Activated CD8-positive, alpha-beta memory T cell treated with anti-CD3 and anti-CD28 coated beads, Interleukin-2, amount 50 U/mL, for 4 hours (primary cell): ENCODE data around the gene APP.
"Not testable (repeated sequence)": the region's sequence is repeated elsewhere in the genome, so short reads cannot be mapped to it uniquely, and the experiment has no call there.

ENCODE experiments used
- DNase-seq: peaks from one replicate; pipeline ENCODE4 v3.0.0-alpha.2; 2020

APP gene

GRCh38 chr21:26060335-26061115 lies 110.0 kb downstream of the APP start:
- no peak for DNase-seq

DNA sequence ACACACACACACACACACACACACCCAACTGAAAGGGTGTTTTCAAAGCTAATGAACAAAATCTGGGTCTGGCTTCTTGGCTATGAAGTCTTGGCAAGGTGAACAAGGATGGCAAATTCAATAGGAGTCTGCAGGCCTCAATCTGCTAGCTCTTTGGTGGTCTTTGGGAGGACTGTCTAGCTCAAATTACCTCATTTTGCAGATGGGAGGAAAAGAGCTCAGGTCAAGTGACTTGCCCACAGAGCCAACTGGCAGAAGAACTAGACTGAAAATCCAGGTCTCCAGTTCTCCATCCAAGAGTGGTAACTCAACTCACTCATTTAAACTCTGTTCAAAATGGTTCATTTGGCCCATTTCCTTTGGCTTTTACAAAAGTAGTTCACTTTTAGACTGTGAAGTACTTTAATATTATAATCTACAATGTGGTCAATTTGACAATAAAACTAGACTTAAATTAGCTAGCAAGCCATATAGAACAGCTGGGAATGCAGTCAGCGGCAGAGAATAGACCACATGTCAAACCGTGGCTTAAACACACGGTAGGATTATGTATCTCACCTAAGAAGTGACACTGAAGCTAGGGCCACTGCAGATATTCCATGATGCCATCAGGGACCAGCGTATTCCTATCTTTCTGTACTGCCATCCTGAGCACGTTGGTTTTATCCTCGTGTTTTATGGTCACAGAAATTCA lies 112.9 kb downstream of the APP start:
- DNase-seq: no peak

GRCh38 chr21:26055841-26056264 lies 114.7 kb downstream of the APP start:
- DNase-seq: no peak

GRCh38 chr21:26055010-26055409 lies 115.6 kb downstream of the APP start:
- no peak for DNase-seq

GRCh38 chr21:26052057-26052456 lies 118.5 kb downstream of the APP start:
- no peak for DNase-seq

GRCh38 chr21:26050857-26051256 lies 119.7 kb downstream of the APP start:
- no peak for DNase-seq

DNA sequence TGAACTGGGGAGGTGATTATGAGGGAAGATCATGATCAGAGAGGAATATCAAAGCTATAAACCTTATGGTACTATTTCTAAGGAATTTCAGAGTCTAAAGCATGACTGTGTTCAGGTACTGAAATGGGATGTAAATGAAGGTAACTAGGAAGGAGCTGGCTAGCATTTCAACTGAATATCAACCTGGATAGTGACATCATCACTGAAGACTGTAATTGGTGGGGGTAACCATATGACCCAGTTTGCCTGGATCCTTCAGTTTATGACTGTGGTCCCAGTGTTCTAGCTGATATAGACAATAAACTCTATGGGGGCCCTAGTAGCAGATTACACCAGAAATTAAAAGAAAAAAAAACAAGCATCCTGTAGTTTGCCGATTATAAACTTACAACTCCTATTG lies 120.8 kb downstream of the APP start:
- DNase-seq: no peak

DNA sequence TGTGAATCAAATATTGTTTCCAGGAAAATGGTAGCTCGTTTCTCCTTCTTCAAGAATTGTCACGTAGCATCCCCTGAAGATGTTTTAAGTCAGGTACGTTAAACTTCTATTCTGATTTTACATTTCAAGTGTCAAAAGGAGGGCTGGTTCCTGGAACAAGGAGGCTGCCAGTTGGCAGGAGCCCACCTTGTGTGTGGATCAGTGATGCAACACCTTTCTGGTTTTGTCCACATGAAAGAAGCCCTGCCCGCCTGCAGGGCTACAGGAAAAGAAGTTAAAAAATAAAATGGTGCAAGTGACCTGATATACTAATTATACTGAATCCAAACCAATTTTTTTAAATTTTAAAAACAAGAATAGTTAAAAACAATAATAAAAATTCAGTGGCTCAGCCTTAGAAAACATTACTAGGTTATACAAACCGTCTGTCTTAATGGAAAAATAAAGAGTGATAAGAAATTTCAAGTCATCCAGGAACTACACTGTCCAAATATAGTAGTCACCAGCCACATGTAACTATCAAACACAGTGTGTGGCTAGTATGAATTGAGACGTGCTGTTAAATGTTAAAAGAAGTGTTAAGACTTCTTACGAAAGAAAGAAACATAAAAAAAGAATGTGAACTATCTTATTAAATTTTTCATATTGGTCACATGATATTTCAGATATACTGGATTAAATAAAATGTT lies 123.1 kb downstream of the APP start:
- DNase-seq: no peak

- DNase-seq: no peak
Measured at GRCh38 chr21:26043891-26044290, 126.7 kb downstream of the APP start.

GRCh38 chr21:26042181-26042876 lies 128.2 kb downstream of the APP start:
- no peak for DNase-seq

GRCh38 chr21:26041431-26042180 lies 129.0 kb downstream of the APP start:
- no peak for DNase-seq

DNA sequence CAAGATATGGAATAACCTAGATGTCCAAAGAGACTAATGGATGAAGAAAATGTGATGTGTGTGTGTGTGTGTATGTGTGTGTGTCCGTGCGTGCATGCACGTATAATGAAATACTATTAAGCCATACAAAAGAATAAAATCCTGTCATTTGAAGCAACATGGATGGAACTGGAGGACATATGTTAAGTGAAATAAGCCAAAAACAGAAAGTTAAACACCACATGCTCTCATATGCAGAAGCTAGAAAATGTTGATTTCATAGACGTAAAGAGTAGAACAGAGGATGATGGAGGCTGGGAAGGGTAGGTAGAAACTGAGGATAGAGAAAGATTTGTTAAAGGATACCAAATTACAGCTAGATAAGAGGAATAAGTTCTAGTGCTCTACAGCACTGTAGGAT lies 133.7 kb downstream of the APP start:
- no peak for DNase-seq

- DNase-seq: no peak
Measured at GRCh38 chr21:26032263-26032662, 138.3 kb downstream of the APP start.

DNA sequence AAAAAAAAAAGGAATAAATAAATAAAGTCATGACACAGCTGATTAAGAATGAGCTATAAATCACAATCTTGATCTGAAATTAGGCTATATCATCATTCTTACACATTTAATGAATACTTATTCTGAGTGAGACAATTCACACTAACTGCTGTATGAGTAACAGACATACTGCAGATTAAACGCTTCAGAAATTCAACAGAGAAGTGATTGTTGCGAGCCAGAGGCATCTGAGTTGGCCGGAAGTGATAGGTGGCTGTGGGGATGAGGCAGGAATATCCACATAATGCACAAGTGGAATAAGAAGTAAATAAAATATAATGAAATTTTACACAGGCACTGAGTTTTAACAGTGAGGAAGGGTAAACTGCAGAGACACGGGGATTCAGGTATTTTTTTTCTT lies 142.4 kb downstream of the APP start:
- DNase-seq: no peak

- no peak for DNase-seq
Measured at GRCh38 chr21:26027696-26028095, 142.9 kb downstream of the APP start.

DNA sequence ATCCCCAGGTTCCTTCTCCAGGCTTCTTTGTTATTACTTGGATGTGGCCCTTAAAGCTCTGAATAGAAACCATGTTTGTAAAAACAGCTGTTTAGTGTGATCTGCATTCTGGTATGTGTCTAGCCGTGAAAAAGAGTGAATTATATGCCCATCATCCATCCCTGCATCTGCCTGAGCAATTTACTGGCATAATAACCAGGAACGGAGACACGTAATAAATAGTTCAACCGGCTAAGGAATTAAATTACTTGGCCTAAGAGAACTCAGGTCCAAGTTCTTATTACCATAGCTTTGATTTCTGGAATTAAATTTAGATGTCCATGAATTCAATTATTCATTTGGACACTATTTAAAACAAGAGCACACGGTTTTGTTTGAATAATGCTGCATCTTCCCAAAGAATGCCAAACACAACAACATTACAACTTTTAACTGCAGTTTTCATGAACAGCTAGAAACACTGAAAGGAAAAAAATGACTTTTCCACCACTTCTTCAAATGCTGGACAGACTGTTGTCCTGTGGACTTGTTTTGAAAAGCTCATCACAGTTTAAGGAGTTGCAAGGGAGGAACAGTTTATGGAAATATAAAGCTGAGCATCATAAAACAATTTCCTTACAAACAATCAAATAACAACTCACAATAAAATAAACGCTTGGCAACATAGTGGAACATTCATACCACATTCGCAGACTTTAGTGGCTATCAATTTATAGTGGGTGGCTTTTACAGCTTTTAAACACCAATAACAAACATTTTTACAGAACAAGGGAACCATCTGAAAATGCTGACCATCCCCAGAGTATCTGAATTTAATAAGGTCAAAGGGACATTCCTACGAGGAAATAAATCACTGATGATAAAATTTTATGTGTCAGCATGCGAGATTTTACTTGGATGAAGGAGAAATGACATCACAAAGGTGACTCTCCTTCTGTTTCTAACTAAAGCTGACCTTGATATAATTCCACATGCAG lies 144.7 kb downstream of the APP start:
- no peak for DNase-seq

- not testable (repeated sequence) for DNase-seq
Measured at GRCh38 chr21:26023406-26023805, 147.2 kb downstream of the APP start.

DNA sequence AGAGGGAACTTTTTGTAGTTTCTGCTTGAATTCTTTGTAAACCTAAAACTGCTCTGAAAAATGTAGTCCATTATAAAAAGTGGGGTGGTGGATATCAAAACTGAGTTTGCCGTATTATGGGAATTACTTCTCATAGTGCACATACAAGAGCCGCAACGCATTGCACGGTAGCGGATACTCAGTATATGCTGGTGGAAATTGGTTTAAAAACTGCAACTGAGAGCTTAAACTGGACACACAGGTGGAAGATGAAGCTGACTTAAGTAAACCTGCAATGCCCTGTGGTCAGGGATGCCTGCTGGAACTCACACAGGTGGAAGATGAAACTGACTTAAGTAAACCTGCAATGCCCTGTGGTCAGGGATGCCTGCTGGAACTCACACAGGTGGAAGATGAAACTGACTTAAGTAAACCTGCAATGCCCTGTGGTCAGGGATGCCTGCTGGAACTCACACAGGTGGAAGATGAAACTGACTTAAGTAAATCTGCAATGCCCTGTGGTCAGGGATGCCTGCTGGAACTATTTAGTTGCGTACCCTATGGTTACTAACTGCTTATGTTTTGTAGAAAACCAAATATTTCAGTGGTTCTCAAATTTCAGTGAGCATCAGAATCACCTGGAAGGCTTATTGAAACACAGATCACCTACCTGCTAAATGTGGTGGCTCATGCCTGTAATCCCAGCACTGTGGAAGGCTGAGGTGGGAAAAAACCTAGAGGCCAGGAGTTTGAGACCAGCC lies 147.8 kb downstream of the APP start:
- not testable (repeated sequence) for DNase-seq

DNA sequence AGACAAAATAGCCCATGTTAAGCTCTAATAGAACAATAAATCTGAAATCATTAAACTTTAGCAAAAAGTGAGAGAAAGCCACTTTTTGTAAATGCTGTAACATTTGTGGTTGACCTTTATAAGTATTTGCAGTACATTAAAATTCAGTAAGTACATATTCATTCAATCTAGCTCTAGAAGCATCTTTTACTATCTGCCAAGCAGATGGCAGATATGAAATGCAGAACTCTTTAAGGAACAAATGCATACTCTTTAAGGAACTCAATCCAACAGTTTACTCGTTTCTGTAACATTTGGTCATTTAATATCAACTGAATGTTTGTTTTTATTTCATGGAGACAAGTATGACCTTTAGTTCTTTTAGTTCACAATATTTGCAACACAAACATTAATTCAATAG lies 150.1 kb downstream of the APP start:
- DNase-seq: no peak

DNA sequence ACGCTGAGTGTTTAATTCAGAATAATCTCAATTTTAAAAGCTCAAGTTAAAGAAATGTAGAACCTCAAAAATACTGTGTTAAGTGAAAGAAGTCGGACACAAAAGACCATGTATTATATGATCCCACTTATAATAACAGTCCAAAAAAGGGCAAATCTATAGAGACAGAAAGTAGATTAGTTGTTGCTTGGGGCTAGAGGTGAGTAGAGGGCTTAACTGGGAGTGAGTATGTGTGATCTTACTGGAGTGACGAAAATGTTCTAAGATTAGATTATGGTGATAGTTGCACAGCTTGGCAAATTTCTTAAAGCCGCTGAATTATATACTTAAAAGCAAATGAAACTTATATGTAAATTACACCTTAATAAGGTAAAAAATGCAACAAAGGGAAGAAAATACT lies 150.5 kb downstream of the APP start:
- no peak for DNase-seq

- DNase-seq: no peak
Measured at GRCh38 chr21:26019236-26019635, 151.3 kb downstream of the APP start.
